GM23338 (cell line): Measurements from ENCODE around the gene PAPOLB. TPM values are rescaled to one million over a fixed set of nuclear protein-coding genes. Genes with fewer than 3 reads are reported as not detected.

Experiments used
- ATAC-seq: fragments of 200-7000 bp; cut with Tn5 transposase; 3 replicates; pipeline ENCODE4 v1.9.1; 2020
- DNase-seq: peaks from one replicate; pipeline ENCODE4 v3.0.0-alpha.2; 2015; ENCODE audit warnings: low spot score
- H2AFZ ChIP-seq: fragments of 200-600 bp; sonication (generic); 2 replicates; pipeline ENCODE4 v1.8.0; 2016; ENCODE audit warnings: antibody characterized with exemption, mild to moderate bottlenecking, moderate library complexity
- H3F3A ChIP-seq: fragments of 200-600 bp; sonication (generic); replicated peaks from 2 replicates; pipeline ENCODE4 v1.8.0; 2017; ENCODE audit warnings: antibody characterized with exemption, mixed run types, low read depth
- H3K27ac ChIP-seq: fragments of 200-600 bp; sonication (generic); 2 replicates; pipeline ENCODE4 v1.6.1; 2016; ENCODE audit warnings: low read depth
- H3K27me3 ChIP-seq: fragments of 200-600 bp; sonication (generic); 2 replicates; pipeline ENCODE4 v1.8.0; 2016; ENCODE audit warnings: mild to moderate bottlenecking, mixed run types, moderate library complexity; ENCODE audit not compliant: insufficient read depth
- H3K36me3 ChIP-seq: fragments of 200-600 bp; sonication (generic); 2 replicates; pipeline ENCODE4 v1.8.0; 2016; ENCODE audit warnings: mild to moderate bottlenecking; ENCODE audit not compliant: insufficient read depth
- H3K4me1 ChIP-seq: fragments of 200-600 bp; sonication (generic); 2 replicates; pipeline ENCODE4 v1.8.0; 2016; ENCODE audit warnings: mild to moderate bottlenecking, moderate library complexity; ENCODE audit not compliant: insufficient read depth
- H3K4me2 ChIP-seq: fragments of 200-600 bp; sonication (generic); 2 replicates; pipeline ENCODE4 v1.7.1; 2017; ENCODE audit warnings: mixed run types
- H3K4me3 ChIP-seq: fragments of 200-600 bp; sonication (generic); 2 replicates; pipeline ENCODE4 v1.6.1; 2016; ENCODE audit warnings: mixed run types
- H3K79me2 ChIP-seq: fragments of 200-600 bp; sonication (generic); replicated peaks from 2 replicates; pipeline ENCODE4 v1.8.0; 2017; ENCODE audit warnings: mild to moderate bottlenecking; ENCODE audit not compliant: insufficient read depth
- H3K9me2 ChIP-seq: fragments of 200-600 bp; sonication (generic); 2 replicates; pipeline ENCODE4 v1.8.0; 2017; ENCODE audit not compliant: insufficient read depth
- H4K20me1 ChIP-seq: fragments of 200-600 bp; sonication (generic); replicated peaks from 2 replicates; pipeline ENCODE4 v1.8.0; 2017; ENCODE audit warnings: mild to moderate bottlenecking; ENCODE audit not compliant: insufficient read depth
- H3K27ac Mint-ChIP-seq: 2 replicates; pipeline ENCODE4 v1.8.0; 2020; ENCODE audit warnings: inconsistent platforms, mild to moderate bottlenecking, moderate library complexity, mixed read lengths
- H3K27me3 Mint-ChIP-seq: 3 replicates; pipeline ENCODE4 v1.8.0; 2022; ENCODE audit warnings: low read depth, mild to moderate bottlenecking, moderate library complexity, mixed read lengths, inconsistent platforms; ENCODE audit not compliant: insufficient read depth, poor library complexity
- H3K36me3 Mint-ChIP-seq: 3 replicates; pipeline ENCODE4 v1.8.0; 2021; ENCODE audit warnings: low read depth, mild to moderate bottlenecking, inconsistent platforms, moderate library complexity, mixed read lengths
- H3K4me1 Mint-ChIP-seq: 3 replicates; pipeline ENCODE4 v1.8.0; 2020; ENCODE audit warnings: mild to moderate bottlenecking, inconsistent platforms, mixed read lengths
- H3K4me3 Mint-ChIP-seq: 3 replicates; pipeline ENCODE4 v1.8.0; 2021; ENCODE audit warnings: moderate library complexity, mild to moderate bottlenecking, inconsistent platforms, mixed read lengths
- H3K9me3 Mint-ChIP-seq: 3 replicates; pipeline ENCODE4 v1.8.0; 2020; ENCODE audit warnings: moderate library complexity, mild to moderate bottlenecking, inconsistent platforms, mixed read lengths
- CREB1 ChIP-seq: fragments of 250-450 bp; sonication (Bioruptor Pico); IDR thresholded peaks from 2 replicates; pipeline ENCODE4 v1.5.0; 2020; ENCODE audit warnings: low read depth, mild to moderate bottlenecking, moderate library complexity
- ETS1 ChIP-seq: IDR thresholded peaks from 2 replicates; pipeline ENCODE4 v1.6.1; 2016; ENCODE audit warnings: antibody characterized with exemption
- EZH2phosphoT487 ChIP-seq: fragments of 200-600 bp; sonication (generic); IDR thresholded peaks from one replicate; pipeline ENCODE4 v1.8.1; 2018; ENCODE audit warnings: antibody characterized with exemption; ENCODE audit not compliant: unreplicated experiment
- NANOG ChIP-seq: IDR thresholded peaks from 2 replicates; pipeline ENCODE4 v1.6.1; 2016; ENCODE audit warnings: antibody characterized with exemption, borderline replicate concordance
- POLR2AphosphoS5 ChIP-seq: IDR thresholded peaks from 2 replicates; pipeline ENCODE4 v1.6.1; 2016; ENCODE audit warnings: antibody characterized with exemption, low read depth
- ZNF462 ChIP-seq: fragments of 250-450 bp; sonication (Bioruptor Pico); IDR thresholded peaks from 2 replicates; pipeline ENCODE4 v1.5.0; 2020; ENCODE audit warnings: mild to moderate bottlenecking, moderate library complexity
- polyA plus RNA-seq: library from polyadenylated mRNA; unstranded; fragments of >200 nt; fragmentation: Nextera tagmentation; extraction: Ambion mirVana; gene quantifications from 2 replicates; pipeline ENCODE4 v1.2.1, GENCODE V29; 2016
- total RNA-seq: library from RNA; depleted of rRNA; stranded (reverse); fragments of >200 nt; shearing (Covaris generic); gene quantifications from 2 replicates; pipeline ENCODE4 v1.2.3, GENCODE V29; 2014

Gene PAPOLB
- total and polyA plus RNA-seq, 2 experiments from 2014 or later, result 0.08 to 0.42 TPM

GRCh38 chr7:4882169-4883032 lies 20.6 kb upstream of the PAPOLB start:
- no peaks in the 10 kb centered on the region for H3K79me2 ChIP-seq
- H3K27me3 ChIP-seq, result peaks cover 14% of the 10 kb centered on the region; the same call in 1 of the 2 replicates
- peak; percentile 47 for ATAC-seq
- no peaks in the 10 kb centered on the region for H3F3A ChIP-seq
- no peaks in the 10 kb centered on the region for H4K20me1 ChIP-seq
- peaks cover 9% of the 10 kb centered on the region; the same call in 1 of the 2 replicates for H3K4me1 ChIP-seq
- peak overlapping the region; percentile 95 for H2AFZ ChIP-seq
- peak; percentile 74 for DNase-seq
- peaks cover 12% of the 10 kb centered on the region; the same call in 1 of the 3 replicates for H3K4me1 Mint-ChIP-seq
- H3K4me2 ChIP-seq, result peak overlapping the region; percentile 100
- H3K9me3 Mint-ChIP-seq, result no peaks in the 10 kb centered on the region; the same call in 2 of the 3 replicates
- no peak overlapping the region for H3K27ac Mint-ChIP-seq
- no peak for TF ChIP-seq ETS1
- TF ChIP-seq CREB1 (CRISPR knock-in tag), result peak; percentile 60
- peaks cover 13% of the 10 kb centered on the region for H3K27me3 Mint-ChIP-seq
- H3K4me3 ChIP-seq, result peak overlapping the region; percentile 92
- peak overlapping the region; percentile 78 for H3K4me3 Mint-ChIP-seq
- no peak overlapping the region for H3K27ac ChIP-seq
- no peaks in the 10 kb centered on the region for H3K36me3 Mint-ChIP-seq
- H3K9me2 ChIP-seq, result no peaks in the 10 kb centered on the region
- no peaks in the 10 kb centered on the region for H3K36me3 ChIP-seq

GRCh38 chr7:4880218-4880617 lies 18.4 kb upstream of the PAPOLB start:
- no peak overlapping the region for H3K27ac ChIP-seq

More at GRCh38 chr7:4880218-4880617, 18.4 kb upstream of the PAPOLB start:
- Histone ChIP-seq H2AFZ (no peak overlapping the region), H3F3A (no peaks in the 10 kb centered on the region), H3K36me3 (no peaks in the 10 kb centered on the region), H3K4me2 (no peak overlapping the region), H3K4me1 (peaks cover 9% of the 10 kb centered on the region; the same call in 1 of the 2 replicates), H3K27me3 (peaks cover 14% of the 10 kb centered on the region; the same call in 1 of the 2 replicates), H3K9me2 (no peaks in the 10 kb centered on the region), H3K4me3 (no peak overlapping the region), H3K79me2 (no peaks in the 10 kb centered on the region), H4K20me1 (no peaks in the 10 kb centered on the region)
- Mint-ChIP-seq H3K4me1 (peaks cover 12% of the 10 kb centered on the region; the same call in 1 of the 3 replicates), H3K27me3 (peaks cover 7% of the 10 kb centered on the region), H3K36me3 (no peaks in the 10 kb centered on the region), H3K9me3 (no peaks in the 10 kb centered on the region; the same call in 2 of the 3 replicates), H3K27ac (no peak overlapping the region), H3K4me3 (no peak overlapping the region)
- ATAC-seq, result no peak
- DNase-seq, result no peak
- TF ChIP-seq NANOG (no peak), POLR2AphosphoS5 (no peak), ETS1 (no peak), ZNF462 (CRISPR knock-in tag) (no peak), EZH2phosphoT487 (no peak)
